Ectodermal cell (in vitro differentiated cells): Measurements from ENCODE around the gene ENGASE.

Experiments used
- H3K27ac ChIP-seq: 2 replicates; pipeline ENCODE4 v1.7.0; 2013; ENCODE audit warnings: mild to moderate bottlenecking, low read depth, low read length; ENCODE audit not compliant: insufficient read depth, poor library complexity, severe bottlenecking
- H3K27me3 ChIP-seq: 2 replicates; pipeline ENCODE4 v1.7.0; 2013; ENCODE audit warnings: mild to moderate bottlenecking, low read length; ENCODE audit not compliant: insufficient read depth, control insufficient read depth, poor library complexity, severe bottlenecking
- H3K36me3 ChIP-seq: one replicate; pipeline ENCODE4 v1.7.0; 2013; ENCODE audit warnings: low read length; ENCODE audit not compliant: control insufficient read depth, insufficient read depth
- H3K4me1 ChIP-seq: one replicate; pipeline ENCODE4 v1.7.0; 2013; ENCODE audit warnings: low read length; ENCODE audit not compliant: control insufficient read depth, insufficient read depth
- H3K4me3 ChIP-seq: 2 replicates; pipeline ENCODE4 v1.7.0; 2013; ENCODE audit warnings: low read depth, low read length, control low read depth; ENCODE audit not compliant: insufficient read depth
- H3K9me3 ChIP-seq: 2 replicates; pipeline ENCODE4 v1.7.0; 2013; ENCODE audit warnings: mild to moderate bottlenecking, low read length, moderate library complexity; ENCODE audit not compliant: control insufficient read depth
- WGBS, 2 experiments: methylation state at CpG; one replicate each; pipeline ENCODE4 v1.1.7; 2013; ENCODE audit warnings: missing lambda C conversion rate in 2 of 2; 5-methylcytosine and 5-hydroxymethylcytosine counted together

ENGASE gene

GRCh38 chr17:79093270-79093669 is 18.6 kb downstream of the ENGASE start:
- WGBS, 2 experiments = 92 to 94% methylated on average over 8 of the region's 8 CpGs
- Histone ChIP-seq H3K4me3 (no peak overlapping the region), H3K4me1 (no peaks in the 10 kb centered on the region), H3K27ac (no peak overlapping the region), H3K27me3 (no peaks in the 10 kb centered on the region), H3K36me3 (no peaks in the 10 kb centered on the region), H3K9me3 (no peaks in the 10 kb centered on the region)

- 93 to 94% methylated on average over 15 to 17 of the region's 17 CpGs for WGBS, 2 experiments
- no peak overlapping the region for H3K4me3 ChIP-seq
- H3K9me3 ChIP-seq = no peaks in the 10 kb centered on the region
- H3K36me3 ChIP-seq = no peaks in the 10 kb centered on the region
- H3K4me1 ChIP-seq = no peaks in the 10 kb centered on the region
- H3K27me3 ChIP-seq = no peaks in the 10 kb centered on the region
- H3K27ac ChIP-seq = no peak overlapping the region
Measured at GRCh38 chr17:79094261-79094660, 19.6 kb downstream of the ENGASE start.

DNA sequence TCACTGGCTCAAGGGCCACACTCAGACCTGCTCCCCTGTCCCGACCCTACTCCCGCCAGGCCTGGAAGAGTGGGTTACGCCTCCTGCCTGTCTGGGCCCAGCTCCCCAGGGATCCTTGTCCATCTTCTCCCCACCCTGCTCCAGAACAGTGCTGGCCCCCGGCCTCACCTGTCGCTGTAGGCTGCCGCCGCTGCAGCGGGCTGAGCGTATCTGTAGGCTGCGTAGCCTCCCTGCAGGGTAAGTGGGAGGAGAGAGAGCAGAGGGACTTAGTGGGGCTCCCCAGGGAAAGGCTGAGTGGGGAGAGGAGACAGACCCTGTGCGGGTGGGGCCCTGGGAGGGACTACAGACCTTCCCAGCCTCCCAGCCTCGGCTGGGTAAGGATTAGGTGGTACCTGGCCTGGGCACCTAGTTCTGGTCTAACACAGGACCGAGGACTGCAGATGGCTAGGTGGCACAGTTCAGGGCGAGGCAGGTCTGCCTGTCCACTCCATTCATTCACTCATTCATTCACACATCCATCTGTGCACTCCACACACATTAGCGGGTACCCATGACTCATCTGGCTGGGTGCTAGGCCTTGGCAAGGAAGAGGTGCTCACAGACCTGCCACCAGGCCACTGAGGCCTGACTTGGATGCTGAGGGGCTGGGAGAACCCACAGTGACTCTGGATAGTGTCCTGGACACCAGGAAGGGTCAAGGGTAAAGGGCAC is 20.9 kb downstream of the ENGASE start:
- Histone ChIP-seq H3K27ac (no peak overlapping the region), H3K36me3 (no peaks in the 10 kb centered on the region), H3K27me3 (no peaks in the 10 kb centered on the region), H3K4me1 (no peaks in the 10 kb centered on the region), H3K9me3 (no peaks in the 10 kb centered on the region), H3K4me3 (no peak overlapping the region)
- 91 to 93% methylated on average over 15 of the region's 15 CpGs for WGBS, 2 experiments

DNA sequence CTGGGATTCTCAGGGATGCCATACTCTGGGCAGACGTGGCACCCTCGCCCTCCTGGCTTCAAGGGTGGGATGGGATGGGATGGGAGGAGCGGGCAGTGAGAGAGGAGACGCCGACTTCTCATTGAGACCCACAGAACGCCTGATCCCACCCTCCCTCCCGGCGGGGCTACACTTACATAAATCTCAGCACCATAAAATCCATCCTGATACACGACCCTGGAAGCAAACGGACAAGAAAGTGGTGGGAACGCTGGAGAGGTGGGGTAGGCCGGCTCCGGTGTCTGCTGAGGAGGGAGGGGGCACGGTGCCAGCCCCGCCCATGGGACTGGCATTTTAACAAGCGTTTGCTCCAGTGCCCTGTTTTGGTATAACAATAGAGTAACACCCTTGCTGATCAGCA is 21.9 kb downstream of the ENGASE start:
- Histone ChIP-seq H3K4me1 (peaks cover 8% of the 10 kb centered on the region), H3K9me3 (no peaks in the 10 kb centered on the region), H3K27ac (no peak overlapping the region), H3K4me3 (no peak overlapping the region), H3K27me3 (no peaks in the 10 kb centered on the region), H3K36me3 (no peaks in the 10 kb centered on the region)
- 86 to 87% methylated on average over 10 to 13 of the region's 16 CpGs for WGBS, 2 experiments

GRCh38 chr17:79097226-79098055 is 22.8 kb downstream of the ENGASE start:
- no peak overlapping the region for H3K27ac ChIP-seq
- WGBS, 2 experiments = 91 to 93% methylated on average over 48 to 50 of the region's 52 CpGs
- peaks cover 9% of the 10 kb centered on the region for H3K4me1 ChIP-seq
- no peak overlapping the region for H3K4me3 ChIP-seq
- H3K36me3 ChIP-seq = no peaks in the 10 kb centered on the region
- no peaks in the 10 kb centered on the region for H3K27me3 ChIP-seq
- H3K9me3 ChIP-seq = no peaks in the 10 kb centered on the region

DNA sequence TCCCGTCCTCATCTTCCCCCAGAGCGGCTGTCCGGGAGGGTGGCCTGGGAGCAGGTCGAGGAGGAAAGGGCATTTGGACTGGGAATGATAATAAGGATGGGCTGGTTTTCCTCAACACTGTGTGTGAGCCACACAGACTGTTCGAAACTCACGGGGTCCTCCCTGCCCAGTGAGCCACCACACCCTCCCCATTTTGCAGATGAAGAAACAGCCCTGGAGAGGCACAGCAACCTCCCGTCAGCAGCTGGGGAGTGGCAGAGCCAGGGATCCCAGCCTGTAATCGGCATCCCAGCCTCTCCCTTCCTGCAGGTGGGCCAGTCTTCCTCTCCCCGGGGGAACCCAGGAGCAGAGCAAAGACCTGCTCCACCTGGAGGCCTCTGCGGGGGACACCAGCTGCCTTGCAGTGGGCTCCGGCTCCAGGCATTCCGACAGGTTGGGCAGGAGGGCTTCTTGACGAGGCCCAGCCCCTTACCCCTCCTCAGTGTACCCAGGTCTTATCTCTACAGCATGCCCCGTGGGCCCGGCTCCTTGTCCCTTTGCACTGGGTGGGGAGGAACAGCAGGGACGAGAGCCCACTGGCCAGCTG is 23.8 kb downstream of the ENGASE start:
- Histone ChIP-seq H3K27me3 (no peaks in the 10 kb centered on the region), H3K36me3 (no peaks in the 10 kb centered on the region), H3K9me3 (no peaks in the 10 kb centered on the region), H3K4me3 (no peak overlapping the region), H3K4me1 (peaks cover 9% of the 10 kb centered on the region), H3K27ac (no peak overlapping the region)
- WGBS, 2 experiments = 82 to 84% methylated on average over 16 of the region's 16 CpGs

GRCh38 chr17:79100405-79100804 is 25.8 kb downstream of the ENGASE start:
- Histone ChIP-seq H3K9me3 (no peaks in the 10 kb centered on the region), H3K36me3 (no peaks in the 10 kb centered on the region), H3K27ac (no peak overlapping the region), H3K4me1 (peaks cover 9% of the 10 kb centered on the region), H3K27me3 (no peaks in the 10 kb centered on the region), H3K4me3 (no peak overlapping the region)
- 92 to 93% methylated on average over 18 of the region's 18 CpGs for WGBS, 2 experiments

GRCh38 chr17:79101111-79101673 is 26.6 kb downstream of the ENGASE start:
- 80 to 81% methylated on average over 13 of the region's 13 CpGs for WGBS, 2 experiments

DNA sequence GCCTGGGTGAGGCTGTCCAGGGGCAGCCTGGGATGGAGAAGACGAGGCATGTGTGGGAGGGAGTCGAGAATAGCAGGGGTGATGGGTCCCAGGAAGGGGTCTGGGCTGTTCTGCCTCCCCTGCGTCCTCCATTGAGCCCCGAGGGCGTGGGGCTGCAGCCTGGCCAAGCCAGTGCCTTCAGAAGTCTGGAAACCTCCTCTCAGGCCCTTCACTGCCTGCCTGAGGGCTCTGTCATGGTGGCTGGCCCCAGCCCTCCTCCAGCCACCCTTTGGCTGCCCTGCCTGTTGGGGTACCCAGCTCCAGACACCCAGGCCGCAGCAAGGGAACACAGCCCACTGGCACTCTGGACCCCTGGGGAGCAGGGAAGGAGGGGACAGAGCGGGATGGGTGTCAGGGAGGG is 27.6 kb downstream of the ENGASE start:
- no peak overlapping the region for H3K27ac ChIP-seq
- no peaks in the 10 kb centered on the region for H3K27me3 ChIP-seq
- H3K9me3 ChIP-seq = no peaks in the 10 kb centered on the region
- H3K4me1 ChIP-seq = peaks cover 9% of the 10 kb centered on the region
- H3K36me3 ChIP-seq = no peaks in the 10 kb centered on the region
- WGBS, 2 experiments = 91 to 94% methylated on average over 7 of the region's 7 CpGs
- no peak overlapping the region for H3K4me3 ChIP-seq

More at GRCh38 chr17:79101111-79101673, 26.6 kb downstream of the ENGASE start:
- Histone ChIP-seq H3K4me1 (peaks cover 9% of the 10 kb centered on the region), H3K9me3 (no peaks in the 10 kb centered on the region), H3K27ac (no peak overlapping the region), H3K4me3 (no peak overlapping the region), H3K36me3 (no peaks in the 10 kb centered on the region), H3K27me3 (no peaks in the 10 kb centered on the region)
